HL-60 (cell line): ENCODE data around the gene MANSC4.

ENCODE experiments used
- DNase-seq, 2 experiments: peaks; one replicate each; pipeline ENCODE4 v3.0.0-alpha.2; 2010 to 2020; ENCODE audit warnings: low read depth in 1 of 2, low spot score in 1 of 2
- H3K27ac ChIP-seq: fragments of 250-450 bp; sonication (Bioruptor Pico); replicated peaks from 2 replicates; pipeline ENCODE4 v1.5.1; 2020; ENCODE audit warnings: mild to moderate bottlenecking, moderate library complexity
- H3K27me3 ChIP-seq: fragments of 250-450 bp; sonication (Bioruptor Pico); 2 replicates; pipeline ENCODE4 v1.5.1; 2021; ENCODE audit warnings: mild to moderate bottlenecking, moderate library complexity; ENCODE audit not compliant: insufficient read depth, poor library complexity, severe bottlenecking
- H3K4me3 ChIP-seq: replicated peaks from 2 replicates; pipeline ENCODE4 v1.5.1; 2011; ENCODE audit warnings: mild to moderate bottlenecking, control low read depth, low read length; ENCODE audit not compliant: insufficient read depth
- GABPA ChIP-seq: IDR thresholded peaks from 2 replicates; pipeline ENCODE4 v1.6.1; 2012; ENCODE audit warnings: low read depth
- POLR2AphosphoS5 ChIP-seq: IDR thresholded peaks from 2 replicates; pipeline ENCODE4 v1.6.1; 2012; ENCODE audit warnings: low read depth
- REST ChIP-seq: IDR thresholded peaks from 2 replicates; pipeline ENCODE4 v1.6.1; 2012; ENCODE audit warnings: low read depth; ENCODE audit not compliant: insufficient replicate concordance
- SPI1 ChIP-seq: IDR thresholded peaks from 2 replicates; pipeline ENCODE4 v1.6.1; 2012; ENCODE audit warnings: low read depth, mild to moderate bottlenecking, borderline replicate concordance
- TF ChIP-seq, protein P1 (sequence below): IDR thresholded peaks from one replicate; pipeline ENCODE4 v1.5.1; 2011; ENCODE audit warnings: low read length, control low read depth, inconsistent platforms; ENCODE audit not compliant: insufficient read depth

The MANSC4 gene

GRCh38 chr12:27807063-27807703 lies 27.1 kb upstream of the MANSC4 start:
- Histone ChIP-seq H3K27me3 (no peaks in the 10 kb centered on the region), H3K27ac (no peak overlapping the region), H3K4me3 (no peak overlapping the region)
- no peak for DNase-seq
- TF ChIP-seq, protein P1, sequence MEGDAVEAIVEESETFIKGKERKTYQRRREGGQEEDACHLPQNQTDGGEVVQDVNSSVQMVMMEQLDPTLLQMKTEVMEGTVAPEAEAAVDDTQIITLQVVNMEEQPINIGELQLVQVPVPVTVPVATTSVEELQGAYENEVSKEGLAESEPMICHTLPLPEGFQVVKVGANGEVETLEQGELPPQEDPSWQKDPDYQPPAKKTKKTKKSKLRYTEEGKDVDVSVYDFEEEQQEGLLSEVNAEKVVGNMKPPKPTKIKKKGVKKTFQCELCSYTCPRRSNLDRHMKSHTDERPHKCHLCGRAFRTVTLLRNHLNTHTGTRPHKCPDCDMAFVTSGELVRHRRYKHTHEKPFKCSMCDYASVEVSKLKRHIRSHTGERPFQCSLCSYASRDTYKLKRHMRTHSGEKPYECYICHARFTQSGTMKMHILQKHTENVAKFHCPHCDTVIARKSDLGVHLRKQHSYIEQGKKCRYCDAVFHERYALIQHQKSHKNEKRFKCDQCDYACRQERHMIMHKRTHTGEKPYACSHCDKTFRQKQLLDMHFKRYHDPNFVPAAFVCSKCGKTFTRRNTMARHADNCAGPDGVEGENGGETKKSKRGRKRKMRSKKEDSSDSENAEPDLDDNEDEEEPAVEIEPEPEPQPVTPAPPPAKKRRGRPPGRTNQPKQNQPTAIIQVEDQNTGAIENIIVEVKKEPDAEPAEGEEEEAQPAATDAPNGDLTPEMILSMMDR = no peak
- no peak for TF ChIP-seq POLR2AphosphoS5
- TF ChIP-seq GABPA = no peak
- TF ChIP-seq SPI1 = no peak
- no peak for TF ChIP-seq REST

GRCh38 chr12:27806259-27806658 lies 26.2 kb upstream of the MANSC4 start:
- no peak overlapping the region for H3K4me3 ChIP-seq
- no peak for DNase-seq

GRCh38 chr12:27805238-27805637 lies 25.2 kb upstream of the MANSC4 start:
- DNase-seq = no peak
- H3K4me3 ChIP-seq = no peak overlapping the region
- TF ChIP-seq GABPA (no peak), POLR2AphosphoS5 (no peak), REST (no peak), SPI1 (no peak)
- TF ChIP-seq, protein P1 = no peak
- H3K27ac ChIP-seq = no peak overlapping the region
- H3K27me3 ChIP-seq = no peaks in the 10 kb centered on the region

More at GRCh38 chr12:27806259-27806658, 26.2 kb upstream of the MANSC4 start:
- no peak for TF ChIP-seq POLR2AphosphoS5
- no peak for TF ChIP-seq REST
- TF ChIP-seq, protein P1 = no peak
- TF ChIP-seq GABPA = no peak
- TF ChIP-seq SPI1 = no peak
- Histone ChIP-seq H3K27me3 (no peaks in the 10 kb centered on the region), H3K27ac (no peak overlapping the region)
